NCI-H345 (cell line): ENCODE data around the gene GOLGA6A.
A peak's percentile ranks its signal among the peaks of the same experiment; 100 is the strongest.
"Not testable (repeated sequence)": the region's sequence is repeated elsewhere in the genome, so short reads cannot be mapped to it uniquely, and the experiment has no call there.

Experiments used
- DNase-seq: peaks from one replicate; lab custom pipeline; 2025; lab: John Stamatoyannopoulos, UW

GOLGA6A gene, protein sequence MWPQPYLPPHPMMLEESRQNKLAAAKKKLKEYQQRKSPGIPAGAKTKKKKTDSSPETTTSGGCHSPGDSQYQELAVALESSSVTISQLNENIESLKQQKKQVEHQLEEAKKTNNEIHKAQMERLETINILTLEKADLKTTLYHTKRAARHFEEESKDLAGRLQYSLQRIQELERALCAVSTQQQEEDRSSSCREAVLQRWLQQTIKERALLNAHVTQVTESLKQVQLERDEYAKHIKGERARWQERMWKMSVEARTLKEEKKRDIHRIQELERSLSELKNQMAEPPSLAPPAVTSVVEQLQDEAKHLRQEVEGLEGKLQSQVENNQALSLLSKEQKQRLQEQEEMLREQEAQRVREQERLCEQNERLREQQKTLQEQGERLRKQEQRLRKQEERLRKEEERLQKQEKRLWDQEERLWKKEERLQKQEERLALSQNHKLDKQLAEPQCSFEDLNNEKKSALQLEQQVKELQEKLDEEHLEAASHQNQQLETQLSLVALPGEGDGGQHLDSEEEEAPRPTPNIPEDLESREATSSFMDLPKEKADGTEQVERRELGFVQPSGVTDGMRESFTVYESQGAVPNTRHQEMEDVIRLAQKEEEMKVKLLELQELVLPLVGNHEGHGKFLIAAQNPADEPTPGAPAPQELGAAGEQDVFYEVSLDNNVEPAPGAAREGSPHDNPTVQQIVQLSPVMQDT

DNA sequence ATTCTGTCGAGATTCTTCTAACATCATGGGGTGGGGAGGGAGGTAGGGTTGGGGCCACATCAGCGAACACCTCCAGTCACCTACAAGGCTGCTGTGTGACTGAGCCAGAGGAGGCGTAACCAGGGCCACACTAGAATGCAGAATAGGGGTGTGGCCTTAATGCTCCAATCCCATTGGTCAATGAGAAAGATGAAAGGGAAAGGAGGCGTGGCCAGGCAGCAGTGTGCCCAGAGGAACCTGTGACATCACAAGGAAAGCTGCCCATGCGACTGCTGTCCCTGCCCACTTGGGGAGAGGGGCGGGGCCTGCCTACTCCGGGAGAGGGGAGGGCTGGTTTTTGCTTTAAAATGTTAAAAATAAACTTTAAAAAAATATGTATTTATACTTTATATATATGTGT is at the start of gene GOLGA6A:
Gene GOLGA6A, minus strand, starts transcription at position 101 of the 400 bp plus-strand sequence. Its CDS starts 41 bp downstream, at position 60.
- DNase-seq = not testable (repeated sequence)

GRCh38 chr15:74131628-74132413 is 49.5 kb upstream of the GOLGA6A start:
- DNase-seq = no peak

GRCh38 chr15:74130849-74131627 is 48.7 kb upstream of the GOLGA6A start:
- DNase-seq = no peak

DNA sequence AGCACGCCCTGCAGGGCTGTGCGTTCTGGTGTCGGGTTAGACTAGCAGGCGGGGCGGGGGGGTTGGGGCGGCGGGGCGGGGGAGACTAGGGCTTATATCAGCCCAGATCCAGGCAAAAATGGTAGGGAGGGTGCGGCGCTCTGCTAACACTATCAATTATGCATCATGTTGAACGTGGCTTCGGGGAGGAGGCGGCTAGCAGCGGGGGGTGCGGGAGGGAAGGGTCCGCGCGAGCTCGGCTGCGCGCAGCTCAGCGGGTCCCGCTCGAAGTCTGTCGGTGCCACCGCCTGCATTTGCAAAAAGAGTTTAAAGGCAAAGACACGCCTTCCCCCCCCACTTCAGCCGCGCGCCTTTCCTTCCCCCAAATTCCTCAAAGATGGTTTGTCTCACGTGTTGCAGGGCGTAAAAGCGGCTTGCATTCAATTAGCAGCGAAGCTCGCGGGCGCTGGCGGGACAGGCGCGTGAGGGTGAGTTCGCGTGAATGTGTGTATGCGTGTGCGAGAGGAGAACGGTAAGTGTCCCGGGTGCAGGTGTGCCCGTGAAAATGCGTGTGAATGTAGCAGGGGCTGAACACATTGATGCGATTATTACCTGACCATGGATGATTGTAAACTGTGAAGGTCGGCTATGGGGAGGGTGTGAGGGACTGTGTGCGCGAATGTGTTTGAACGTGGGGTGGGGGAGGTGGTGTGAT is 48.0 kb upstream of the GOLGA6A start, which contains the start of gene ISLR2:
Gene ISLR2, plus strand, starts transcription at position 432 of the 694 bp plus-strand sequence. CDS start 2,169 bp downstream, outside the sequence.
- DNase-seq = no peak

GRCh38 chr15:74129586-74130154 is 47.3 kb upstream of the GOLGA6A start:
- no peak for DNase-seq

- DNase-seq = no peak
Measured at GRCh38 chr15:74128785-74129585, 46.6 kb upstream of the GOLGA6A start.

GRCh38 chr15:74127954-74128784 is 45.8 kb upstream of the GOLGA6A start:
- DNase-seq = no peak

- peak; percentile 78 for DNase-seq
Measured at GRCh38 chr15:74127255-74127953, 45.1 kb upstream of the GOLGA6A start.

GRCh38 chr15:74124759-74125158 is 42.4 kb upstream of the GOLGA6A start:
- DNase-seq = no peak

DNA sequence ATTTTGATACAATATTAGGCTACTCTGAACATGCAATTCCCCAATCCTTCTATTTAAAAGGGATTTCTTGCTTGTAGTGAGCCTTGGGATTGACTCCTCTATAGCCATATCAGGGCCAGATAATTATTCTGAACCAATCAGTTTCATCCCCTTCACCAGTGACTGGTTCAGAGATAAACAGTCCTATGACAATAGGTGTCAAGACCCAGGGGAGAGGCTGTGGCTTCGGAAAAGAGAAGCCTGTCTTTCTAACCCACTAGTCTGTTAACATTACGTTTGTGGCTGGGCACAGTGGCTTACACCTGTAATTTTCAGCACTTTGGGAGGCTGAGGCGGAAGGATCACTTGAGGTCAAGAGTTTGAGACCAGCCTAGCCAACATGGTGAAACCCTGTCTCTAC is 41.8 kb upstream of the GOLGA6A start:
- no peak for DNase-seq

GRCh38 chr15:74123658-74124057 is 41.3 kb upstream of the GOLGA6A start:
- no peak for DNase-seq

- DNase-seq = no peak
Measured at GRCh38 chr15:74123131-74123429, 40.7 kb upstream of the GOLGA6A start.

DNA sequence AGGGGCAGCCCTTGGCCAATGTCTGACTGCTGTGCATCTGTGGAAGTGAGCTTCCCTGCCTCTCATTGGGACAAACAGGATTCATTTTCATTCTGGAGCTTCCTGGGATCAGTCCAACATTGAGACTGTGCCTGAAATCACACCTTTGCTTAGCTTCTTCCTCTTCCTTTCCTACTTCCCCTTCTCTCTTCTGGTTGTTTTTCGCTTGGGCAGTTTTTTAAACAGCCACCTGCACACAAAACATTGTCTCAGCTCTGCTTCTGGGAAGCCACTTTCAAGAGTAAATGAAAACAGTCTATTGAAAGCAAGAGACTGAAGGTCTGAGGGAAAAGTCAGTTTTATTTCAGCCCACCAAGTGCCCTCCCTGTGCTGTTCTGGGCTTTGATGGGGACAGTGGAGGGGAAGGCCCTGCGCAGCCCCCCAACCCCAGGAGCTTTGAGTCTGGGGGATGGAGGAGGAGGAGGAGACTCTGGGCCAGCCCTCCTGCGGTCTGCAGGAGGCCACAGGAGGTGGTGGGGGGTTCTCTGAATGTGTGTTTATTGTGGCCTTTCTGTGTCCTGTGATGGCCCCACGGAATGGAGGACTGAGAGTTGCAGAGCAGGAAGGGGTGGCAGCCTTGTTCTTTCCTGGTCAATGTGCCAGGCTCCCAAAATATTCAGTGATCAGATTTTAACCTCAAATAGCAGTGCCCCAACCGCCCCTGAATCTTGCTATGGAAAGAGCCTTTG is 40.2 kb upstream of the GOLGA6A start:
- no peak for DNase-seq

GRCh38 chr15:74121858-74122257 is 39.5 kb upstream of the GOLGA6A start:
- no peak for DNase-seq

GRCh38 chr15:74121039-74121438 is 38.7 kb upstream of the GOLGA6A start:
- DNase-seq = no peak

GRCh38 chr15:74120426-74120825 is 38.1 kb upstream of the GOLGA6A start:
- DNase-seq = no peak

DNA sequence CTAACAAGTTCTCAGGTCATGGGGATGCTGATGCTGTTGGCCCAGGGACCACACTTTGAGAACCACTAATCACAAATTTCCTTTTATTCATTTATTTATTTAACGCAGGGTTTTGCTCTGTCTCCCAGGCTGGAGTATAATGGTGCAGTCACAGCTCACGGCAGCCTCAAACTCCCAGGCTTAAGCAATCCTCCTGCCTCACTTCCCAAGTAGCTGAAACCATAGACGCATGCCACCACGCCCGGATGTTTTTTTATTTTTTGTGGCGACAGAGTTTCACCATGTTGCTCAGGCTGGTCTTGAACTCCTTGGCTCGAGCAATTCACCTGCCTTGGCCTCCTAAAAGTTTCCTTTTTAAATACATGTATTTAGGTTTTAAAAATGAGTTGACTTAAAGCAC is 27.4 kb upstream of the GOLGA6A start:
- no peak for DNase-seq

DNA sequence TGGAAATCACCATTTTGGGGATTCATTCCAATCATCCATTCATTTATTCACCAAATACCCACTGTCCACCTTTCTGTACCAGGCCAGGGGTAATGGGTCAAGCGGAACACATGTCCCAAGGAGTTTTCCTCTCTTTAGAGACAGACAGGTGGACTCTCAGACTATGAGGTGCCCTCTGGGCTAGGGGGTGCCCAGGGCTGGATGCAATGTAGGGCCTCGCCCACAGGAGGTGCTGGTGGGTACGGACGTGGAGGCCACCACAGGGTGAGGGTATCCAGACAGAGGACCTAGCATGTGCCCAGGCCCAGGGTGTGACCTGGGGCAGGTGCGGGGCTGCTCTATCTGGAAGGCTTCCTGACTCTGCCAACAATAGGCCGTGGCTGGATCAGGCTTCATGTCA is 26.3 kb upstream of the GOLGA6A start:
- DNase-seq = not testable (repeated sequence)
